Measurements from ENCODE around the gene FHIT. TPM values are rescaled to one million over a fixed set of nuclear protein-coding genes. Genes with fewer than 3 reads are reported as not detected.

Gene FHIT
- total RNA-seq, 4 donors from 2014 or later = 8.8 to 35.6 (median 12.6) TPM

DNA sequence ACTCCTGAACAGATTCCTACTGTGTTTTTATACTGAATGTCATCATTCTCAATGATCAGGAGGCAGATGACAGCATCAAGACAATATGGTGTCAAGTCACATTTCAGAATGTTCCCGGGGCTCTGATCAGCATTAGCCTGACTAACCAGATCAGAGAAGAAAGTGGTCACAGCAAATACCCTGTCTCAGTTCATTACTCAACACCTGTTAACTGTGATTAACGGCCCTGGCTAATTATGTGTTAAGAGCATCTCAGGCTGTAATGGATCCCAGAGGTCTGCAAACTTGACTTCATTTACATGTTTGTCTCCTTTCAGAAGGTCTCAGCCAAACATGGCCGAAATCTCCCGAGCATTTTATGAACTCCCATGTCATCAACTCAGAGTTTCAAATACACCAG is 833.7 kb downstream of the FHIT start:
- TF ChIP-seq POLR2AphosphoS5 (IDR thresholded peaks at IDR 0.05) = no peak
- TF ChIP-seq EP300 (IDR thresholded peaks at IDR 0.05) = no peak
- TF ChIP-seq POLR2A (IDR thresholded peaks at IDR 0.05) = no peak
- TF ChIP-seq, protein P1, sequence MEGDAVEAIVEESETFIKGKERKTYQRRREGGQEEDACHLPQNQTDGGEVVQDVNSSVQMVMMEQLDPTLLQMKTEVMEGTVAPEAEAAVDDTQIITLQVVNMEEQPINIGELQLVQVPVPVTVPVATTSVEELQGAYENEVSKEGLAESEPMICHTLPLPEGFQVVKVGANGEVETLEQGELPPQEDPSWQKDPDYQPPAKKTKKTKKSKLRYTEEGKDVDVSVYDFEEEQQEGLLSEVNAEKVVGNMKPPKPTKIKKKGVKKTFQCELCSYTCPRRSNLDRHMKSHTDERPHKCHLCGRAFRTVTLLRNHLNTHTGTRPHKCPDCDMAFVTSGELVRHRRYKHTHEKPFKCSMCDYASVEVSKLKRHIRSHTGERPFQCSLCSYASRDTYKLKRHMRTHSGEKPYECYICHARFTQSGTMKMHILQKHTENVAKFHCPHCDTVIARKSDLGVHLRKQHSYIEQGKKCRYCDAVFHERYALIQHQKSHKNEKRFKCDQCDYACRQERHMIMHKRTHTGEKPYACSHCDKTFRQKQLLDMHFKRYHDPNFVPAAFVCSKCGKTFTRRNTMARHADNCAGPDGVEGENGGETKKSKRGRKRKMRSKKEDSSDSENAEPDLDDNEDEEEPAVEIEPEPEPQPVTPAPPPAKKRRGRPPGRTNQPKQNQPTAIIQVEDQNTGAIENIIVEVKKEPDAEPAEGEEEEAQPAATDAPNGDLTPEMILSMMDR (IDR thresholded peaks at IDR 0.05) = no peak
- Histone ChIP-seq H3K9me3 (no peaks in the 10 kb centered on the region), H3K27ac (no peak overlapping the region), H3K4me1 (no peaks in the 10 kb centered on the region), H3K27me3 (no peaks in the 10 kb centered on the region), H3K36me3 (no peaks in the 10 kb centered on the region), H3K4me3 (no peak overlapping the region)
- WGBS = 78% methylated on average over 4 of the region's 4 CpGs
- no peak for DNase-seq (ENCODE audit: low spot score in 2 of 2)

DNA sequence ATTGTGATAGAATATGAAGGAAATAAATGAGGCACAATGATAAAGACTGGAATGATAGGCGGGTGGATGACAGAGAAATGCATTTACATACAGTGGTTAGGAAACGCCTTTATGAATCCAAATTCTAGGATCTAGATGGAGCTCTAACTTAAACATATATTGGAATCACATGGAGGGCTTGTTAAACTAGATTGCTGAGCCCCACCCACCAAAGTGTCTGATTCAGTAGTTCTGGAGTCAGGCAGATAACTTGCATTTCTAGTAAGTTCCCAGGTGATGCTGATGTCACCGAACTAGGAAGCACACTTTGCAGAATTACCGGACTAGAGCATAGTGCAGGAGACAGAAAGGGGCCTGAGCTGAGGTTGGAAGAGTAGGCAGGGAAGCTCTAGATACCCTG is 837.2 kb downstream of the FHIT start:
- H3K36me3 ChIP-seq = no peaks in the 10 kb centered on the region
- no peaks in the 10 kb centered on the region for H3K27me3 ChIP-seq
- DNase-seq (ENCODE audit: low spot score in 2 of 2) = no peak
- H3K9me3 ChIP-seq = no peaks in the 10 kb centered on the region
- H3K4me1 ChIP-seq = no peaks in the 10 kb centered on the region
- TF ChIP-seq POLR2AphosphoS5 (IDR thresholded peaks at IDR 0.05) (no peak), EP300 (IDR thresholded peaks at IDR 0.05) (no peak), POLR2A (IDR thresholded peaks at IDR 0.05) (no peak)
- TF ChIP-seq, protein P1 (IDR thresholded peaks at IDR 0.05) = no peak
- no peak overlapping the region for H3K27ac ChIP-seq
- no peak overlapping the region for H3K4me3 ChIP-seq
- 83% methylated on average over 4 of the region's 4 CpGs for WGBS

DNA sequence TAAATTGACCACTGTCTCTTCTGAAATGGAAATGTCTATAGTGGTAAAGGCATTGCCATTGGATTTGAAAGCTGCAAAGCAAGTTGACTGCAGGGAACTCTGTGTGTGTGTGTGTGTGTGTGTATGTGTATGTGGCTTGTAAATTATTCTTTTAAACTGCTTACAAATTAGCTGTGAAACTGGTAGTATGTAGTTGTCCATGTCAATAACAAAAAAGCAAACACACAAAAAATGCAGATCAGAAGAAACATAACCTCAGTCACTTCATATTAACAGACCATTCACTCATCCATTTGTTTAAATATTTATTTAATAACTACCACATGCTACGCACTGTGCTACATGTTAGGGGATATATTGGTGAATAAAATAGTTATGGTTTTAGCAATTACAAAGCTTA is 837.7 kb downstream of the FHIT start:
- H3K4me3 ChIP-seq = no peak overlapping the region
- DNase-seq (ENCODE audit: low spot score in 2 of 2) = no peak
- no peaks in the 10 kb centered on the region for H3K9me3 ChIP-seq
- TF ChIP-seq, protein P1 (IDR thresholded peaks at IDR 0.05) = no peak
- TF ChIP-seq POLR2A (IDR thresholded peaks at IDR 0.05) = no peak
- no peak for TF ChIP-seq POLR2AphosphoS5 (IDR thresholded peaks at IDR 0.05)
- no peaks in the 10 kb centered on the region for H3K36me3 ChIP-seq
- no peak overlapping the region for H3K27ac ChIP-seq
- H3K27me3 ChIP-seq = no peaks in the 10 kb centered on the region
- WGBS = 87% methylated on average over 1 of the region's 1 CpG
- H3K4me1 ChIP-seq = no peaks in the 10 kb centered on the region

DNA sequence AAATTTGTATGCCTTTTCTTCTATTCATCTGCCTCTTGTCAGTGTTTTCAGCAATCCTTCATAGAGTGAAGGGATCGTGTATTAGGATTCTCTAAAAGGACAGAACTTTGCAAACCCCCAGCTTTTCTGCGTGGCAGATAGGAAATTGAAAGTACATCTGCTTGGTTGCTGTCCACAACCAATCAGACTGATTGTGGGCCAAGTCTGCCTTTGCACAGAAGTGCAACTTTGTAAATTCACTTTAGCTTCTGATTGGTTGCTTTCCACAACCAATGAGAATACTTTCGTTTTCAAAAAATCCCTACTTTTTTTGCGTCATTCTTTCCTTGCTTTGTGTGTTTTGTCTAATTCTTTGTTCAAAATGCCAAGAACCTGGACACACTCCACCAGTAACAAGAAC is 847.4 kb downstream of the FHIT start:
- TF ChIP-seq POLR2AphosphoS5 (IDR thresholded peaks at IDR 0.05) (no peak), POLR2A (IDR thresholded peaks at IDR 0.05) (no peak), EP300 (IDR thresholded peaks at IDR 0.05) (no peak)
- TF ChIP-seq, protein P1 (IDR thresholded peaks at IDR 0.05) = no peak
- Histone ChIP-seq H3K9me3 (no peaks in the 10 kb centered on the region), H3K4me1 (no peaks in the 10 kb centered on the region), H3K27me3 (no peaks in the 10 kb centered on the region), H3K27ac (no peak overlapping the region), H3K4me3 (no peak overlapping the region), H3K36me3 (no peaks in the 10 kb centered on the region)
- DNase-seq (ENCODE audit: low spot score in 2 of 2) = no peak
- 84% methylated on average over 4 of the region's 4 CpGs for WGBS

DNA sequence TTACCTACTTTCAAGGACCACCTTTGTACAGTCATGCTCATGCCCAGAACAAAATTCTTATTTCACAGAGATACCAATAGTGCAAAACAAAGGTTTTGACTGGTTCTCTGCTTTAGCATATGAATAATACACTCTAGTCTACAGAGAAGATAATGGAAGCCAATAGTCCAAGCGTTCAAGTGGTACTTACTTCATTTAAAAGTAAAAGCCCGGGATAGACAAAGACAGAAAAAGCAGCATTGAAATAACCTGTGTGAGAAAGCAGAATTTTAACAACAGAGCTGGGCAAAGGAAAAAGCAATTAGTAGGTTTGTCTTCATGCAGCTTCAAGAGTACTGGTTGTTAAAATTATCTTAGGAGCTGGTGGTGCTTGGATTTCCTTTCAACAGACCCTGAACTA is 848.3 kb downstream of the FHIT start:
- Histone ChIP-seq H3K4me1 (no peaks in the 10 kb centered on the region), H3K4me3 (no peak overlapping the region), H3K27me3 (no peaks in the 10 kb centered on the region), H3K27ac (no peak overlapping the region), H3K9me3 (no peaks in the 10 kb centered on the region), H3K36me3 (no peaks in the 10 kb centered on the region)
- no peak for DNase-seq (ENCODE audit: low spot score in 2 of 2)
- WGBS = 93% methylated on average over 2 of the region's 2 CpGs
- TF ChIP-seq EP300 (IDR thresholded peaks at IDR 0.05) = no peak
- TF ChIP-seq POLR2AphosphoS5 (IDR thresholded peaks at IDR 0.05) = no peak
- TF ChIP-seq POLR2A (IDR thresholded peaks at IDR 0.05) = no peak
- TF ChIP-seq, protein P1 (IDR thresholded peaks at IDR 0.05) = no peak

All from suprapubic skin (tissue), 4 donors.